DMS114 treated with DMSO at 0.1 percent for 48 hours (cell line): ENCODE results near the gene GNA14.
"Not testable (repeated sequence)": the region's sequence is repeated elsewhere in the genome, so short reads cannot be mapped to it uniquely, and the experiment has no call there.

Experiments used
- DNase-seq: peaks from one replicate; lab custom pipeline; 2025; ENCODE audit not compliant: unreplicated experiment; lab: John Stamatoyannopoulos, UW

Gene GNA14

GRCh38 chr9:77648234-77649108, at the start of gene GNA14:
Gene GNA14 (minus strand): TSS chr9:77648322. CDS start chr9:77647793, 529 bp downstream.
- DNase-seq, result no peak

- DNase-seq, result no peak
These were observed 49.3 kb upstream of the GNA14 start for GRCh38 chr9:77697238-77697984.

- not testable (repeated sequence) for DNase-seq
These were observed 42.6 kb upstream of the GNA14 start for GRCh38 chr9:77690723-77691122.

GRCh38 chr9:77690119-77690518, 42.0 kb upstream of the GNA14 start:
- not testable (repeated sequence) for DNase-seq

GRCh38 chr9:77687737-77688136, 39.6 kb upstream of the GNA14 start:
- not testable (repeated sequence) for DNase-seq

GRCh38 chr9:77680581-77680980, 32.5 kb upstream of the GNA14 start:
- DNase-seq, result no peak

- DNase-seq, result no peak
These were observed 31.7 kb upstream of the GNA14 start for GRCh38 chr9:77679661-77680368.

GRCh38 chr9:77679088-77679487, 31.0 kb upstream of the GNA14 start:
- no peak for DNase-seq

GRCh38 chr9:77677957-77678535, 29.9 kb upstream of the GNA14 start:
- DNase-seq, result no peak

GRCh38 chr9:77677397-77677796, 29.3 kb upstream of the GNA14 start:
- DNase-seq, result no peak

GRCh38 chr9:77673941-77674791, 26.0 kb upstream of the GNA14 start:
- no peak for DNase-seq

GRCh38 chr9:77672183-77672582, 24.1 kb upstream of the GNA14 start:
- DNase-seq, result no peak

GRCh38 chr9:77667151-77667550, 19.0 kb upstream of the GNA14 start:
- DNase-seq, result no peak

- DNase-seq, result no peak
These were observed 15.6 kb upstream of the GNA14 start for GRCh38 chr9:77663754-77664153.

- DNase-seq, result no peak
These were observed 13.5 kb upstream of the GNA14 start for GRCh38 chr9:77661566-77662085.

- DNase-seq, result no peak
These were observed 11.8 kb upstream of the GNA14 start for GRCh38 chr9:77659926-77660325.

- no peak for DNase-seq
These were observed 3.1 kb upstream of the GNA14 start for GRCh38 chr9:77651203-77651602.

GRCh38 chr9:77649109-77649812, 1.1 kb upstream of the GNA14 start:
- DNase-seq, result peak; percentile 10
